HG02870 (cell line): ENCODE data around the gene ADGRD2.

Experiments
- ATAC-seq: cut with Tn5 transposase; IDR thresholded peaks from one replicate; pipeline ENCODE4 v1.9.1; 2021; ENCODE audit warnings: mild to moderate bottlenecking, moderate library complexity; ENCODE audit not compliant: unreplicated experiment

Gene ADGRD2

GRCh38 chr9:124437086-124437485 is 13.2 kb upstream of the ADGRD2 start:
- no peak for ATAC-seq

- no peak for ATAC-seq
Measured at GRCh38 chr9:124438091-124438490, 12.2 kb upstream of the ADGRD2 start.

- no peak for ATAC-seq
Measured at GRCh38 chr9:124439086-124439485, 11.2 kb upstream of the ADGRD2 start.

- ATAC-seq: no peak
Measured at GRCh38 chr9:124439686-124440243, 10.5 kb upstream of the ADGRD2 start.

- ATAC-seq: no peak
Measured at GRCh38 chr9:124440786-124441185, 9.5 kb upstream of the ADGRD2 start.

- no peak for ATAC-seq
Measured at GRCh38 chr9:124441291-124441690, 9.0 kb upstream of the ADGRD2 start.

GRCh38 chr9:124442379-124442778 is 7.9 kb upstream of the ADGRD2 start:
- no peak for ATAC-seq

GRCh38 chr9:124442826-124443225 is 7.4 kb upstream of the ADGRD2 start:
- ATAC-seq: no peak

- ATAC-seq: no peak
Measured at GRCh38 chr9:124443625-124444024, 6.6 kb upstream of the ADGRD2 start.

- ATAC-seq: no peak
Measured at GRCh38 chr9:124444166-124444565, 6.1 kb upstream of the ADGRD2 start.

- ATAC-seq: no peak
Measured at GRCh38 chr9:124447297-124447661, 3.0 kb upstream of the ADGRD2 start.

- ATAC-seq: no peak
Measured at GRCh38 chr9:124448019-124448418, 2.2 kb upstream of the ADGRD2 start.

- ATAC-seq: no peak
Measured at GRCh38 chr9:124449381-124450151, 685 bp upstream of the ADGRD2 start.

- ATAC-seq: no peak
Measured at GRCh38 chr9:124450931-124451661, 845 bp downstream of the ADGRD2 start.

GRCh38 chr9:124452326-124452725 is 2.1 kb downstream of the ADGRD2 start:
- ATAC-seq: no peak

GRCh38 chr9:124452841-124453585 is 2.8 kb downstream of the ADGRD2 start:
- ATAC-seq: no peak

GRCh38 chr9:124453586-124454191 is 3.4 kb downstream of the ADGRD2 start:
- ATAC-seq: no peak

- ATAC-seq: no peak
Measured at GRCh38 chr9:124454296-124454695, 4.0 kb downstream of the ADGRD2 start.

GRCh38 chr9:124454791-124455443 is 4.7 kb downstream of the ADGRD2 start:
- no peak for ATAC-seq

GRCh38 chr9:124455820-124456219 is 5.6 kb downstream of the ADGRD2 start:
- no peak for ATAC-seq
